HK-2 (cell line): ENCODE data around the gene GDF10.
A peak's percentile ranks its signal among the peaks of the same experiment; 100 is the strongest.

ENCODE experiments used
- DNase-seq: peaks from one replicate; pipeline ENCODE4 v3.0.0-alpha.2; 2018; ENCODE audit not compliant: unreplicated experiment

GDF10 gene

DNA sequence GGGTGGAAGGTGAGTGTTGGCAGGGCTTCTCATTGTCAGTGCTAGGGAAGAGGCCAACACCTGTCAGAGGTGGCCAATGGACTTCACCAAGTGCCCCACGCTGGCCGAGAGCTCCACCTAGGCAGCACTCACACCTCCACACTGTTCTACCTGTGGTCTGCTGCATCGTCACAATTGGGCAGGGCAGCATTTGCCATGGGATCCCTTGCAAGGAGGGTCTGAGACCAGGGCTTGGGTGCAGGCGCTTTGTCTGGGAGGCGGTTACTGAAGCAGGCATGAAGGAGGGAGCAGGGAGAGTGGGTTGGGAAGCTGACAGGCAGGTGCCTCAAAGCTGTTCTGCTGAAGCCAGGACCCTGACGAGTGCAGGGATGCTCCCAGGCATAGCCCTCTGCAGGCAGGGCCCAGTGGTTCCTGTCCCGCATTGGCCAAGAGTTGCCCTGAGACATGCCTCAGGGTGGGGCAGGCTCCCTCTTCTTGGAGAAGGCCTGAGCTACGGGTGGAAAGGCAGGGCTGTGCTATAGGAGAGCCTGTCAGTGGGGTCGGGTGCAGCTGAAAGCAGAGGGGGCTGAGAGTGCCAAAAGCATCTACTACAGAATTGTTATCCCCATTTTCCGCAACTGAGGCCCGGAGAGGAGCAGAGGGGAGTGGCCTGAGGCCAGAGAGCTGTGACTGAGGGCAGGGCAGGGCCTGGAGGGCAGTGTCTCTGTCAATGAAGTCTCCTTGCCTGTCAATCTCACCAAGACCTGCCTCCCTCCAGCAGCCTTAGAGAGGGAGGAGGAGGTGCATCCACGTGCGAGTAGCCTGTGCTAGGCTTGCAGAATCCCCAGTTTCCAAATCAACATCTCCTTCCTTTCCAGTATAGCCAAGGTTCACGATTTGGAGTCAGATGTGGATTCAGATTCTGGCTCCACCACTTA, 52.2 kb downstream of the GDF10 start:
- no peak for DNase-seq

DNA sequence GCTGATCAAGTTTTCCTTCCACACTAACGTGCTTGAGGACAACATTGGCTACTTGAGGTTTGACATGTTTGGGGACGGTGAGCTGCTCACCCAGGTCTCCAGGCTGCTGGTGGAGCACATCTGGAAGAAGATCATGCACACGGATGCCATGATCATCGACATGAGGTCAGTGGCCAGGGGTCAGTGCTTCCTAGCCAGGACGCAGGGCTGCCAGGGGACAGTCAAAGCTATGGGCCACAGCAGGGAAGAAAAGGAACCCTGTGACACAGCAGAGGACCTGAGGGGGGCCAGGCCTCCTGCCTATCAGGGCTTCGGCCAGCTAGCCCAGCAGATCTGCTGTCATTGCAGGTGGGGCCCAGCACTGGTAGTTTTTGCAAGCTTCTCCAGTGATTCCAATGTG, 53.4 kb downstream of the GDF10 start:
- DNase-seq: no peak

DNA sequence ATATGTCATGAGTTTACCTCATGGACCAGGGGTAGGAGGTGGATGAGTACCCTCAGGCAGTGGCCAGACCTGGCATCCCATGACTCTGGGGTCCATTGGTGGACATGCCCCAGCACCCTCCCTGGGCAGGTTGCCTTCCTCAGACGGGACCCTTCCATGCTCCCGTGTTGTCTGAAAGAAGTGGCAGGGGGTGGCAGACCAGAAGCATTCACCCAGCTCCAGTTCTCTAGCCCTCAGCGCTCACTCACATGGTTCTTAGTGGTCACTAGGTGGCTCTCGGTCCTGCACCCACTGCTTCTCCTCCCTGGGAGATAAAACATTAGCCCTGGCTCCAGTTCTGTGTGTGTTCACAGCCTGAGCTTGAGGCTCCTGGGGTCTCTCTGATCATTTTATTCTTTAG, 54.2 kb downstream of the GDF10 start:
- no peak for DNase-seq

DNA sequence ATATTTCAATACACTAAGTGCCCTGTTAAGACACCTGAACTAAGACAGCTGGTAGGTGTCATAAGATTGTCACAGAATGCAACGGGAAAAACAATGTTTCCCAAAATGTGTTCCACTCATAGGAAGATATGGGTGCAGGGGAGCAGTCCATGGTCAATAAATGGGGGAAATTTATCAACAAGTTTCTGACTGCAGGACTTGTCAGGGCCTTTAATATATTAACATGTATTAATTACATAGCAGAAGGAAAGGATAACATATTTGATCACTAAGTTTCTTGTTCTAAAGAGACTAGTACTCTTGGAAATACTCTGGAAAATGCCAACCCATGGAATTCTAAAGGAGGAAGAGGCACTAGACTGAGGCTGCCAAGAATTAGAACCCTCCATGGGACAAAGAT, 54.9 kb downstream of the GDF10 start:
- DNase-seq: no peak

DNA sequence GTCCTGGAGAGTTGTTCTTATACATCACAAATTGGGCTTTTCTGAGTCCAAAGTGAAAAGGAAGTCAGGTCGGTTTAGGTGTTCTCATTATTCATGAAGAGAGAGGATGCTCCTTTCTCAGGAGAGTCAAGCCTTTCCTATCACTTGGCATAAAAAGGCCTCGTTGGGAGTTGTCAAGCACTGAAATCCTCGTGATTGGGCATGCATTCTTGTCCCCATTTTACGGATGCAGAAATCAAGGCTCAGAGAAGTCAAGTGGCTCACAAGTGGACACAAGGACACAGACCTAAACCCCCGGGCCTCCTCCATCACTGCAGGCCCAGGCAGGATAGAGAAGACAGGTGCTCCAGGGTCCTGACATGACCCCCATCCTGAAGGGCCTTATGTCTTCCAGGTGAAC, 56.7 kb downstream of the GDF10 start:
- no peak for DNase-seq

DNA sequence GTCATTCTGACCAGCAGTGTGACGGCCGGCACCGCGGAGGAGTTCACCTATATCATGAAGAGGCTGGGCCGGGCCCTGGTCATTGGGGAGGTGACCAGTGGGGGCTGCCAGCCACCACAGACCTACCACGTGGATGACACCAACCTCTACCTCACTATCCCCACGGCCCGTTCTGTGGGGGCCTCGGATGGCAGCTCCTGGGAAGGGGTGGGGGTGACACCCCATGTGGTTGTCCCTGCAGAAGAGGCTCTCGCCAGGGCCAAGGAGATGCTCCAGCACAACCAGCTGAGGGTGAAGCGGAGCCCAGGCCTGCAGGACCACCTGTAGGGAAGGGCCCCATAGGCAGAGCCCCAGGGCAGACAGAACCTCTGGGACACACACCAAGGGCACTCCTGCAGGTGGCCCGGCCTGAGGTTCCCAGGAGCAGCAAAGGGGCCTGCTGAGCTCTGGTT, 57.2 kb downstream of the GDF10 start:
- DNase-seq: no peak

DNA sequence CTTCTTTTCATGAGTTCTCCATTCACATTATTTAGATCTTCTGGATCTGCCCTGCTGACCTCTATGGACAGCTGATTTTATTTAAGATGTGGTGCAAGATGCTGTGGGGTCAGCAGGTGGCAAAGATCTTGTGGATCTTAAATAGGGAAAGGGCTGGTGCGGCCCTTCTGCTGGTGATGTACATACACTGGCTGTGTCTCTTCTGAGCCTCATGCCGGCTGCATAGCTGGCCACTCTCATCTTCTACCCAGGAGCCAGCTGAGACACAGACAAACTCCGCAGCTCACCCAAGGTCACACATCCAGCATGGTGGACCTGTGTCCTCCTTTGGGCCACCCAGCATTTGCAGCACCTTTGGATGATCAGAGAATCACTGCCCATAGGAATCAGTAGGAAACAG, 57.9 kb downstream of the GDF10 start:
- DNase-seq: no peak

DNA sequence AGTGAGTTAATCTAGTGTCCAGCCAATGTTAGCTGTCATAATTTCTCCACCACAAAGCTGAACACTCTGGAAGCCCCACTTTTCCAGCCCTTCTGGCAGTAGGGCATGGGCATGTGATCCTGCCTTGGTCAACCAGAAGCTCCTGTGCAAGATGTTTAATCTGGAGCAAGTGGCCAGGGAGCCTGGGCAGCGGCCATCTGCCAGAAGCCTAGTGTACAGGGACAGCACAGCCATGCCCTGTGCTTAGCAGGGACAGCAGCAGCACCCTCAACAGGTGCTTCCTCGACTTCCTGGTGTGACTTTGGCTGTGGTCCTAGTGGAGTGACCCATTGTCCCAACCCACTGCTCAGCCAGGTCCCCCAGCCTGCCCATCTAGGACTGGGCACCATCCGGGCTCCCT, 58.5 kb downstream of the GDF10 start:
- DNase-seq: no peak

DNA sequence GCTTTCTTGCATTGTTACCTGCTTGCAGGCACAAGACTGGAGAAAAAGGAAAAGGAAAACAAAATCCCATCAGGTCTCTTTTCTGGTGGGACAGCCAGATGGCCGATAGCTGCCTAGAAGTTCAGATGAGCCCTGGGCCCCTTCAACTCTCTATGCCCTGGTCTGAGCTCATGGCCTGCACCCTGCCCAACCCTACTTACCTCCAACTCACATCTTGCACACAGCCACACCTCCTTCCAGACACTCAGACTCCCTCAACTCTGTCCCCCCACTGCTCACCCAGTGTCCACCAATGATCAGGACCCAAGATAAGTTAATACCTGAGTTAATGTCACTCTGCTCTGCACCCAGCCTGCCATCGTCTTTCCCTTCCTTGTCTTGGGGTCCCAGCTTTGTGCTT, 59.1 kb downstream of the GDF10 start:
- DNase-seq: no peak

DNA sequence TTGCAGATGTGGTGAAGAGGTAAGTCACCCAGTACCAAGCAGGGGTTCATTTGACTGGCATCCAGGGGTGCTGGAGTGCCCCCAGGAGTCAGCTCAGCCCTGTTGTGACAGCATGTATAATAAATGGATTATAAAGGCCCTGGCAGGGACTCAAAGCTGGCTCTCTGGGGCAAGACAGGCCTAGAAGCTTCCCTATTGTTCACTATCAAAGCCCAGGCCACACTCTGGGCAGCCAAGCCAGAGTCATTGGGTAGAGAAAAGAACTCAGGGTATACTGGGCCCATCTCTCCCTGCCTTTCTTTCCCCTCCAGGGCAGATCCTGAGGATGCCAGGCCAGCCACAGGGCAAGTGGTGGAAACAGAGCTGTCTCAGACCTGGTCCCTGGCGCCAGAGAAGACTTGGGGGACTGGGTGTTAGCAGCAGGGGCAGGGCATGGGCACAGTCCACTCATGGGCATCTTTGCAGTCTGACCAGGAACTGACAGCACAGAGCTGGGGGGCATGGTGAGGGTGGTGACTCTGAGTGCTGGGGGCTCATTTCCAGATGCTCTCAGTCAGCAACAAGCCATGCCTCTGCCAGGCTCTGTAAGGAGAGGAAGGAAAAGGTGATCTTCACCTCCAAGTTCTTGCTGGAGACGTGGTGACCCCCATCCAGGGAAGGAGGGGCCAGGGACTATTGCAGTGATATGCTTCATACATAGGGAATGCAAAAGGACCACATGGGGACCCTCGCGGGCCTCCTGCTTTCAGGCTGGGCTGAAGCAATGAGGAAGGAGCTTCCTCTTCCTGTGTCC, 59.8 kb downstream of the GDF10 start:
- no peak for DNase-seq

DNA sequence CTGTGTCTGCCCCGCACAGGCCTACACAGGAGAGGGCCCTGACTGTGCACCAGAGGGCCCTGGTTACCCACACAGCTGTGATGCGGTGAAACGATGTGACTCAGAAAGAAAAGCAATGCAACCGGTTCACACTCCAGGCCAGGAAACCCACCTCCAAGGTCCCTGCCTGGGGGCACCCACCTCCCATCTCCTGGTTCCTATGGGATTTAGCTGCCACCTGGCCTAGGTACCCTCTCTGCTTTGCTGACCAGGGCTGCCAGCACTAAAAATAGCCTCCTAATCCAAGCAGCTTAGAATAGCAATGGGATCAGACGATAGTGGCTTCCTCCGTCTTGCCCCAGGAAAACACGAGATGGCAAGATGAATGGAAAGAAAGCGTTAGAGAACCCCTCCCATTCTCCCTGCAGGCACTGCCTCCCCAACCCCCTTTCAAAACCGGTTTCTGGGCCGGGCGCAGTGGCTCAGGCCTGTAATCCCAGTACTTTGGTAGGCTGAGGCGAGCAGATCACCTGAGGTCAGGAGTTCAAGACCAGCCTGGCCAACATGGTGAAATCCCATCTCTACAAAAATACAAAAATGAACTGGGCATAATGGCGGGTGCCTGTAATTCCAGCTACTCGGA, 60.5 kb downstream of the GDF10 start:
- no peak for DNase-seq

DNA sequence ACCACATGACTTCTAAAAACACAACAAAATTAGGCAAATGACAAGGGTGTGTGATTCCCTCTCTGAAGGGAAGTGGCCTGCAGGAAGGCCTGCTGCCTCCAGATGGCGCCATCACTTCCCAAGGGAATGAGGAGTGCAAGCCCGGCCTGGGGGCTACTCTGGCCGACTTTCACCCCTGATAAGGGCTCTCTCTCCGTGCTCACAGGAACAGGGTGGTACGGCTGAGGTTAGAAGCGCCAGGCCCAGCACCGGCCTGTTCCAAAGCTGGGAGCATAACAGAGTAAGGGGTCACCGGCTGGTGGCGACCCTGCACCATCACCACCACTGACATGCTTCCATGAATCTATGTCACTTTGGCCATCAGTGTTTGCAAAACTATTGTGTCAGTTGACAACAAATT, 61.3 kb downstream of the GDF10 start:
- DNase-seq: peak; percentile 41

DNA sequence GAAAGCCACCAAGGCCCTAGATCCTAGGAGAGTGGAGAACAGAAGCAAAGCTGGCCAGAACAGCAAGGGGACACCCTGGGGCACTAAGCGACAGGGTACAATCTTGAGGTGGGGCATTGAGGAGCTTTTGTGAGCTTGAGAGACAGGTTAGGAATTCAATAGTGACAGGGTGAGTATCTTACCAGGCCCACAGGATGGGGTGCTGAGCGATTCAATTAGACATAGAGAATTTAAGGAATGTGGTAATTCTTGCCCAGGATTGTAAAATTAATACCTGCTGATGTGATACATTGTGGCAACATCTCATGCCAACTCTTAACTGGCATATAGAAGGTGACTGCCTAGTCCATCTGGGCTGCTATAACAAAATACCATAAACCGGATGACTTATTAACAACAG, 62.2 kb downstream of the GDF10 start:
- no peak for DNase-seq
